Naive thymus-derived CD8-positive, alpha-beta T cell (primary cell): ENCODE measurements around the gene PHPT1. TPM values are rescaled to one million over a fixed set of nuclear protein-coding genes. Genes with fewer than 3 reads are reported as not detected.

Experiments
- ATAC-seq, 2 donors: fragments of 150-1000 bp; cut with Tn5 transposase in 1 of 2; sonication (Bioruptor Pico), chemical (Tn5 transposase) in 1 of 2; 1 replicate in 1 of 2; 2 replicates in 1 of 2; pipeline ENCODE4 v1.10.0; 2021; ENCODE audit warnings: mild to moderate bottlenecking in 2 of 2, moderate library complexity in 2 of 2
- POLR2A ChIA-PET: fragments of 350-600 bp; sonication (Branson Sonifier 250); formaldehyde crosslinking; loops from one replicate; lab custom pipeline; 2021; ENCODE audit warnings: antibody characterized with exemption; lab: Charles Lee
- DNase-seq, 10 donors: peaks; one replicate each; pipeline versions ENCODE4 v3.0.0 to v3.0.0-alpha.2; 2020 to 2022
- H3K27ac Mint-ChIP-seq, 10 donors: one replicate each; pipeline ENCODE4 v1.8.0; 2020 to 2022; ENCODE audit warnings: mild to moderate bottlenecking in 10 of 10, mixed read lengths in 10 of 10, moderate library complexity in 4 of 10, inconsistent platforms in 1 of 10
- H3K27me3 Mint-ChIP-seq, 5 donors: one replicate each; pipeline ENCODE4 v1.8.0; 2021 to 2022; ENCODE audit warnings: mixed read lengths in 5 of 5
- H3K36me3 Mint-ChIP-seq, 3 donors: one replicate each; pipeline ENCODE4 v1.8.0; 2020 to 2022; ENCODE audit warnings: mixed read lengths in 3 of 3, mild to moderate bottlenecking in 2 of 3, inconsistent platforms in 1 of 3
- H3K4me1 Mint-ChIP-seq, 4 donors: one replicate each; pipeline ENCODE4 v1.8.0; 2021 to 2022; ENCODE audit warnings: mixed read lengths in 4 of 4
- H3K4me3 Mint-ChIP-seq, 10 donors: one replicate each; pipeline ENCODE4 v1.8.0; 2020 to 2022; ENCODE audit warnings: mild to moderate bottlenecking in 10 of 10, mixed read lengths in 10 of 10, moderate library complexity in 6 of 10, inconsistent platforms in 1 of 10
- H3K9me3 Mint-ChIP-seq, 9 donors: one replicate each; pipeline ENCODE4 v1.8.0; 2020 to 2022; ENCODE audit warnings: mixed read lengths in 9 of 9, mild to moderate bottlenecking in 3 of 9, inconsistent platforms in 1 of 9, moderate library complexity in 1 of 9
- polyA plus RNA-seq, 3 donors: library from polyadenylated mRNA; unstranded; fragments of 300-500 nt; fragmentation: Illumina TruSeq; gene quantifications; one replicate each; pipeline ENCODE4 v1.2.3, GENCODE V29; 2021
- total RNA-seq, 8 experiments: library from RNA in 2 of 8; stranded (reverse) in 2 of 8; gene quantifications; one replicate each; pipeline ENCODE4 v1.2.3 and lab custom pipeline; 2021 to 2026

Gene PHPT1
- total and polyA plus RNA-seq, 5 experiments from 2014 or later: 25.2 to 98.1 (median 82.6) TPM

GRCh38 chr9:136825295-136826187 lies 23.7 kb upstream of the PHPT1 start:
- DNase-seq: peak in 1 of 10 donors; percentile 34
- Mint-ChIP-seq H3K36me3 (peaks cover 0 to 26% (median 6%) of the 10 kb centered on the region in 3 donors), H3K4me1 (peaks cover 5 to 8% (median 7%) of the 10 kb centered on the region in 4 donors), H3K9me3 (no peaks in the 10 kb centered on the region), H3K4me3 (no peak overlapping the region), H3K27me3 (no peaks in the 10 kb centered on the region), H3K27ac (no peak overlapping the region)
- POLR2A ChIA-PET: no interaction called here
- ATAC-seq: no peak

- ATAC-seq: no peak
- Mint-ChIP-seq H3K36me3 (peaks cover 0 to 28% (median 6%) of the 10 kb centered on the region in 3 donors), H3K27me3 (no peaks in the 10 kb centered on the region)
Measured at GRCh38 chr9:136826188-136826541, 23.0 kb upstream of the PHPT1 start.

GRCh38 chr9:136826703-136827582 lies 22.3 kb upstream of the PHPT1 start:
- ATAC-seq: no peak
- Mint-ChIP-seq H3K4me3 (no peak overlapping the region), H3K9me3 (no peaks in the 10 kb centered on the region), H3K36me3 (peaks cover 0 to 33% (median 6%) of the 10 kb centered on the region in 3 donors), H3K27me3 (no peaks in the 10 kb centered on the region), H3K4me1 (peaks cover 0 to 2% (median 0%) of the 10 kb centered on the region in 4 donors), H3K27ac (no peak overlapping the region)
- peak in 1 of 10 donors; percentile 52 for DNase-seq
- POLR2A ChIA-PET: no interaction called here

More at GRCh38 chr9:136826188-136826541, 23.0 kb upstream of the PHPT1 start:
- POLR2A ChIA-PET: no interaction called here
- Mint-ChIP-seq H3K27ac (no peak overlapping the region), H3K4me3 (no peak overlapping the region), H3K9me3 (no peaks in the 10 kb centered on the region), H3K4me1 (peaks cover 0 to 2% (median 1%) of the 10 kb centered on the region in 4 donors)
- peak in 1 of 10 donors; percentile 49 for DNase-seq

- POLR2A ChIA-PET: interaction anchor here (1.9 kb wide), 1 partner anchor 20 kb away, joined by 6 read pairs; the partner anchor contains the start of gene RABL6
- Mint-ChIP-seq H3K36me3 (peaks cover 0 to 36% (median 7%) of the 10 kb centered on the region in 3 donors), H3K27ac (no peak overlapping the region), H3K27me3 (no peaks in the 10 kb centered on the region), H3K9me3 (no peaks in the 10 kb centered on the region), H3K4me1 (peaks cover 0 to 2% (median 0%) of the 10 kb centered on the region in 4 donors), H3K4me3 (no peak overlapping the region)
- ATAC-seq (no peak), DNase-seq (peak in 1 of 10 donors; percentile 45)
Measured at GRCh38 chr9:136827794-136828473, 21.3 kb upstream of the PHPT1 start.

GRCh38 chr9:136828474-136829140 lies 20.6 kb upstream of the PHPT1 start:
- no peak for ATAC-seq
- Mint-ChIP-seq H3K9me3 (no peaks in the 10 kb centered on the region), H3K4me1 (no peaks in the 10 kb centered on the region), H3K27me3 (no peaks in the 10 kb centered on the region), H3K27ac (no peak overlapping the region), H3K4me3 (no peak overlapping the region), H3K36me3 (peaks cover 0 to 32% (median 7%) of the 10 kb centered on the region in 3 donors)
- DNase-seq: peak in 1 of 10 donors; percentile 49
- POLR2A ChIA-PET: interaction anchor here (1.9 kb wide), 1 partner anchor 21 kb away, joined by 6 read pairs; the partner anchor contains the start of gene RABL6

GRCh38 chr9:136829412-136829811 lies 19.8 kb upstream of the PHPT1 start:
- Mint-ChIP-seq H3K27ac (peak overlapping the region in 1 of 10 donors; percentile 73), H3K36me3 (peaks cover 0 to 27% (median 7%) of the 10 kb centered on the region in 3 donors), H3K9me3 (no peaks in the 10 kb centered on the region), H3K27me3 (no peaks in the 10 kb centered on the region), H3K4me1 (no peaks in the 10 kb centered on the region), H3K4me3 (no peak overlapping the region)
- POLR2A ChIA-PET: interaction anchor here (1.9 kb wide), 1 partner anchor 22 kb away, joined by 6 read pairs; the partner anchor contains the start of gene RABL6
- no peak for ATAC-seq
- DNase-seq: peak in 1 of 10 donors; percentile 50

GRCh38 chr9:136829981-136830885 lies 19.0 kb upstream of the PHPT1 start:
- Mint-ChIP-seq H3K36me3 (peaks cover 0 to 24% (median 6%) of the 10 kb centered on the region in 3 donors), H3K4me1 (no peaks in the 10 kb centered on the region), H3K27me3 (no peaks in the 10 kb centered on the region), H3K27ac (no peak overlapping the region), H3K4me3 (no peak overlapping the region), H3K9me3 (no peaks in the 10 kb centered on the region)
- no peak for ATAC-seq
- peak in 1 of 10 donors; percentile 53 for DNase-seq
- POLR2A ChIA-PET: no interaction called here

GRCh38 chr9:136831002-136831719 lies 18.0 kb upstream of the PHPT1 start:
- Mint-ChIP-seq H3K27ac (no peak overlapping the region), H3K9me3 (no peaks in the 10 kb centered on the region), H3K36me3 (peaks cover 0 to 19% (median 6%) of the 10 kb centered on the region in 3 donors), H3K4me3 (no peak overlapping the region), H3K27me3 (no peaks in the 10 kb centered on the region), H3K4me1 (no peaks in the 10 kb centered on the region)
- POLR2A ChIA-PET: no interaction called here
- DNase-seq (no peak), ATAC-seq (no peak)

- H3K36me3 Mint-ChIP-seq: peaks cover 0 to 19% (median 6%) of the 10 kb centered on the region in 3 donors
- DNase-seq: peak in 1 of 10 donors; percentile 58
- H3K4me1 Mint-ChIP-seq: no peaks in the 10 kb centered on the region
- H3K9me3 Mint-ChIP-seq: no peaks in the 10 kb centered on the region
- H3K27me3 Mint-ChIP-seq: no peaks in the 10 kb centered on the region
- POLR2A ChIA-PET: no interaction called here
- no peak overlapping the region for H3K4me3 Mint-ChIP-seq
- ATAC-seq: no peak
- no peak overlapping the region for H3K27ac Mint-ChIP-seq
Measured at GRCh38 chr9:136831720-136832104, 17.5 kb upstream of the PHPT1 start.

GRCh38 chr9:136832581-136832980 lies 16.6 kb upstream of the PHPT1 start:
- H3K4me3 Mint-ChIP-seq: no peak overlapping the region
- peaks cover 0 to 19% (median 6%) of the 10 kb centered on the region in 3 donors for H3K36me3 Mint-ChIP-seq
- no peak overlapping the region for H3K27ac Mint-ChIP-seq
- H3K9me3 Mint-ChIP-seq: no peaks in the 10 kb centered on the region
- ATAC-seq (no peak), DNase-seq (peak in 1 of 10 donors; percentile 41)
- POLR2A ChIA-PET: no interaction called here
- no peaks in the 10 kb centered on the region for H3K27me3 Mint-ChIP-seq
- no peaks in the 10 kb centered on the region for H3K4me1 Mint-ChIP-seq
